ENCODE results near the gene SNAI1.

DNA sequence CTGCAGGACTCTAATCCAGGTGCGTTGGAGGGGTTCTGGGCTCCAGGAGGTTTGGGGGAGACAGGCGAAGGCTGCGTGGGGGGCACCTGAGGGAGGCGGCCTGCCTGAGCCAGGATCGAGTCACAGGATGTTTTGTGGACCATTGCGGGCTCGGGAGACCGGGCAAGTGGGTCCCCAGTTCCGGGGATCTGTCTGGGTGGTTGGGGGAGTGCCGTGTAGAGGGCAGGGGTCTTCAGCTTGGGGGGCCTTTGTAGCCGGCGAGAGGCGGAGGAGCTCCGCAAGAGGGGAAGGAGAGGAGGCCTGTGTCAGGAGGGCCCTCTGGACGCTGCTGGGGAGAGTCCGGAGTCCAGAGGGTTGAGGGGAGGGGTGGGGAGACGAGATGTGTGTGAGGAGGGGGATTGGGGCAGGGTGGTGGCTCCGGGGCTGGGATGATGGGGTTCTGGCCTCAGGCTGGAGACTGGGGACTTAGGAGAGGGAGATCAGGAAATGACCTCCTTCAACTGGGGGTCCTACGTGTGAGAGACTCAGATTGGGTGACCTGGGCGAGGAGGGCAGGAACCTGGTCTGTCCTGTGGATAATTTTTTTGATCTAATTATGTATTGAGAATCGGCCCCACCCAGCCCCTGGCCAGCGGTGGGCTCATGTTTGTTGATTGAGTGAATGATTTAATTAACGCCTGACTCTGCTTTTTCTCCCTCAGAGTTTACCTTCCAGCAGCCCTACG is 505 bp downstream of the SNAI1 start:
- TF ChIP-seq, protein P1, sequence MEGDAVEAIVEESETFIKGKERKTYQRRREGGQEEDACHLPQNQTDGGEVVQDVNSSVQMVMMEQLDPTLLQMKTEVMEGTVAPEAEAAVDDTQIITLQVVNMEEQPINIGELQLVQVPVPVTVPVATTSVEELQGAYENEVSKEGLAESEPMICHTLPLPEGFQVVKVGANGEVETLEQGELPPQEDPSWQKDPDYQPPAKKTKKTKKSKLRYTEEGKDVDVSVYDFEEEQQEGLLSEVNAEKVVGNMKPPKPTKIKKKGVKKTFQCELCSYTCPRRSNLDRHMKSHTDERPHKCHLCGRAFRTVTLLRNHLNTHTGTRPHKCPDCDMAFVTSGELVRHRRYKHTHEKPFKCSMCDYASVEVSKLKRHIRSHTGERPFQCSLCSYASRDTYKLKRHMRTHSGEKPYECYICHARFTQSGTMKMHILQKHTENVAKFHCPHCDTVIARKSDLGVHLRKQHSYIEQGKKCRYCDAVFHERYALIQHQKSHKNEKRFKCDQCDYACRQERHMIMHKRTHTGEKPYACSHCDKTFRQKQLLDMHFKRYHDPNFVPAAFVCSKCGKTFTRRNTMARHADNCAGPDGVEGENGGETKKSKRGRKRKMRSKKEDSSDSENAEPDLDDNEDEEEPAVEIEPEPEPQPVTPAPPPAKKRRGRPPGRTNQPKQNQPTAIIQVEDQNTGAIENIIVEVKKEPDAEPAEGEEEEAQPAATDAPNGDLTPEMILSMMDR (conservative IDR thresholded peaks at IDR 0.05; ENCODE audit: low read depth, low read length): no peak
- TF ChIP-seq POLR2A (IDR thresholded peaks at IDR 0.05; ENCODE audit: low read depth, low read length) (no peak), RAD21 (IDR thresholded peaks at IDR 0.05; ENCODE audit: low read length) (no peak), CEBPB (IDR thresholded peaks at IDR 0.05; ENCODE audit: low read depth, low read length) (no peak), MAFK (IDR thresholded peaks at IDR 0.05; ENCODE audit: low read depth, low read length) (no peak), MXI1 (IDR thresholded peaks at IDR 0.05; ENCODE audit: borderline replicate concordance, low read depth, low read length) (no peak), FOS (IDR thresholded peaks at IDR 0.05; ENCODE audit: low read depth, low read length) (no peak)

Measured in IMR-90 (cell line).